AG04450 (cell line): Measurements from ENCODE around the gene CCDC136. TPM values are rescaled to one million over a fixed set of nuclear protein-coding genes. Genes with fewer than 3 reads are reported as not detected.

Source experiments
- CTCF ChIA-PET: fragments of 300-600, 350-600 bp; formaldehyde crosslinking; extraction: SDS; loops from one replicate; lab custom pipeline; 2022; ENCODE audit warnings: antibody characterized with exemption, inconsistent platforms; lab: Charles Lee
- POLR2A ChIA-PET: fragments of 350-600 bp; formaldehyde crosslinking; extraction: SDS; loops from one replicate; lab custom pipeline; 2021; ENCODE audit warnings: antibody characterized with exemption, inconsistent platforms; lab: Yijun Ruan, JAX
- DNase-seq: peaks from one replicate; pipeline ENCODE4 v3.0.0-alpha.2; 2011; ENCODE audit warnings: low read depth, low spot score
- H3K27ac ChIP-seq: one replicate; pipeline ENCODE4 v1.5.1; 2012; ENCODE audit warnings: low read depth, low read length, control low read depth
- H3K27me3 ChIP-seq: one replicate; pipeline ENCODE4 v1.6.0; 2012; ENCODE audit warnings: low read length; ENCODE audit not compliant: control insufficient read depth, insufficient read depth
- H3K4me3 ChIP-seq: 2 replicates; pipeline ENCODE4 v1.5.1; 2011; ENCODE audit warnings: mild to moderate bottlenecking, low read depth, low read length, control low read depth
- H3K9me3 ChIP-seq: 2 replicates; pipeline ENCODE4 v1.5.1; 2012; ENCODE audit warnings: low read length; ENCODE audit not compliant: control insufficient read depth, insufficient read depth
- CTCF ChIP-seq: IDR thresholded peaks from 2 replicates; pipeline ENCODE4 v1.5.1; 2011; ENCODE audit warnings: low read depth, low read length, control low read depth, inconsistent platforms
- polyA plus RNA-seq: library from polyadenylated mRNA; depleted of rRNA; stranded (reverse); fragments of >200 nt; gene quantifications from 2 replicates; pipeline ENCODE4 v1.2.3, GENCODE V29; 2011

Gene CCDC136
- polyA plus RNA-seq, 1 experiment: 19.7 TPM

GRCh38 chr7:128845987-128846386 lies 54.2 kb downstream of the CCDC136 start:
- POLR2A ChIA-PET: no interaction called here
- no peaks in the 10 kb centered on the region for H3K27me3 ChIP-seq
- H3K4me3 ChIP-seq: no peak overlapping the region
- H3K9me3 ChIP-seq: no peaks in the 10 kb centered on the region; the same call in 1 of the 2 replicates
- CTCF ChIA-PET: no interaction called here
- DNase-seq: no peak
- no peak for TF ChIP-seq CTCF
- H3K27ac ChIP-seq: no peak overlapping the region

DNA sequence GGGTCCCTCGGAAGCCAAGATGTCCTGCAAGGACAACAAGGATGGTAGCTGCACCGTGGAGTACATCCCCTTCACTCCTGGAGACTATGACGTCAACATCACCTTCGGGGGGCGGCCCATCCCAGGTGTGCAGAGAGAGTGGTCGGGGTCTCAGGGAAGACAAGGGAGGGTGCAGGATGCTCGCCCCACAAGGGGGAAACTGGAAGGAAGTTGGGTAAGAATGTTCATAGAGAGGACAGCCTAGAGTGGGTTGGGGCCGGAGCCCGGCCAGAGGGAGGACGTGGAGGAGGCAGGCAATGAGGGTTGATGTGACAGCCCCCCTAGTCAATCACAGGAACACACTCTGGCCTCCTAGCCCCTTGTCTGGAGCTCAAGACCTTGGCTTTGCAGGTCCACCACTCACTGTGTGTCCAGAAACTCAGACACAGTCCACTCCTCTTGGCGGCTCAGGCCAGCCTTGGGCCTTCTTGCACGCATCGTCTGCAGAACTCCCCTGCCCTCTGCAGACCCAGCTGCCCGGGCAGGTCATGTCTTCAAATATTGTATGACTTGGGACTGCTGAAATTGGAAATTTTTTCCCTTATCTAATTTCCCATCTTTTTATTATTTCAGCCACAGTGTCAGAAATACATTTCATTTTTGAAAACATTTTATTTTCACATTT lies 55.1 kb downstream of the CCDC136 start:
- H3K9me3 ChIP-seq: no peaks in the 10 kb centered on the region; the same call in 1 of the 2 replicates
- CTCF ChIA-PET: no interaction called here
- POLR2A ChIA-PET: interaction anchor here (0.6 kb wide), 1 partner anchor 250 kb away, joined by 4 read pairs; no protein-coding TSS in a partner anchor
- TF ChIP-seq CTCF: no peak
- no peaks in the 10 kb centered on the region for H3K27me3 ChIP-seq
- no peak overlapping the region for H3K4me3 ChIP-seq
- H3K27ac ChIP-seq: no peak overlapping the region
- DNase-seq: no peak

GRCh38 chr7:128847721-128848211 lies 56.0 kb downstream of the CCDC136 start:
- Histone ChIP-seq H3K27me3 (no peaks in the 10 kb centered on the region), H3K27ac (no peak overlapping the region), H3K9me3 (no peaks in the 10 kb centered on the region; the same call in 1 of the 2 replicates), H3K4me3 (no peak overlapping the region)
- ChIA-PET CTCF (no interaction called here), POLR2A (no interaction called here)
- TF ChIP-seq CTCF: no peak
- no peak for DNase-seq

DNA sequence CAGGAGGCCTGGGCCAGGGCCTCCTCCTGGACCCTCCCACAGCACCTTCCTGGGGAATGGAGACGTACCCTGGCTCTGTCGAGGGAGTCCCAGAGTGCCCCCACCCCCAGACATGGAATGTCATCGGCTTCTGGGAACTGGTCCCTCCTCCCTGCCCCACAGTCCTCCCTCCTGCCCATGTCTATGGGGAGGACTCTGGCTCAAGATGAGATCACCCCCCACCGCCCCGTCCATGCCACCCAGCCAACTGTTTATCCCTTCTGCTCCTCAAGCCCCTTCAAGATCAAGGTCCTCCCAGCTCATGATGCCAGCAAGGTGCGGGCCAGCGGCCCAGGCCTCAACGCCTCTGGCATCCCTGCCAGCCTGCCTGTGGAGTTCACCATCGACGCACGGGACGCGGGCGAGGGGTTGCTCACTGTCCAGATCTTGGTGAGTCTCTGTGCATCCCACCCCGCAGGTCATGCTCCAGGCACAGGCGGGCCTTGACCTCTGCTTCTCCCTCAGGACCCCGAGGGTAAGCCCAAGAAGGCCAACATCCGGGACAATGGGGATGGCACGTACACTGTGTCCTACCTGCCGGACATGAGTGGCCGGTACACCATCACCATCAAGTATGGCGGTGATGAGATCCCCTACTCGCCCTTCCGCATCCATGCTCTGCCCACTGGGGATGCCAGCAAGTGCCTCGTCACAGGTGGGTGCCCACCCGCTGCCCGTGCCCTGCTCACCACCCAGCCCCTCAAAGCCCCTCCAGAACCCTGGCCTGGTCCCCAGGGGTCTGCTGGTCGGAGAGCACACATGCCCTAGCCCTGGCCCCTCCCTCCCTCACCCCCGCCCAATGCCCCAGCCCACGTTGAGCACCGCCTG lies 56.8 kb downstream of the CCDC136 start:
- no peak for DNase-seq
- POLR2A ChIA-PET: no interaction called here
- H3K27me3 ChIP-seq: no peaks in the 10 kb centered on the region
- CTCF ChIA-PET: no interaction called here
- H3K4me3 ChIP-seq: no peak overlapping the region
- H3K27ac ChIP-seq: no peak overlapping the region
- no peak for TF ChIP-seq CTCF
- H3K9me3 ChIP-seq: no peaks in the 10 kb centered on the region; the same call in 1 of the 2 replicates

DNA sequence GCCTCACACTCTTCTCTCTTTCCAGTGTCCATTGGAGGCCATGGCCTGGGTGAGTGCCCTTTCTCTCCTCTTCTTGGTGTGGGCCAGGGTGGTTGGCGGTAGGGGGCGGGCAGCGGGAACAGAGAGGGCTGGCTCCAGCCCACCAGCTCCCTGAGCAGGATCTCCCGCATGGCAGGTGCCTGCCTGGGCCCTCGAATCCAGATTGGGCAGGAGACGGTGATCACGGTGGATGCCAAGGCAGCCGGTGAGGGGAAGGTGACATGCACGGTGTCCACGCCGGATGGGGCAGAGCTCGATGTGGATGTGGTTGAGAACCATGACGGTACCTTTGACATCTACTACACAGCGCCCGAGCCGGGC lies 57.4 kb downstream of the CCDC136 start:
- no peak overlapping the region for H3K4me3 ChIP-seq
- H3K9me3 ChIP-seq: no peaks in the 10 kb centered on the region; the same call in 1 of the 2 replicates
- no peak for DNase-seq
- TF ChIP-seq CTCF: no peak
- ChIA-PET POLR2A (no interaction called here), CTCF (no interaction called here)
- no peaks in the 10 kb centered on the region for H3K27me3 ChIP-seq
- H3K27ac ChIP-seq: no peak overlapping the region
